MG63 (cell line): ENCODE measurements around the gene DIDO1. TPM values are rescaled to one million over a fixed set of nuclear protein-coding genes. Genes with fewer than 3 reads are reported as not detected.
"Not testable (repeated sequence)": the region's sequence is repeated elsewhere in the genome, so short reads cannot be mapped to it uniquely, and the experiment has no call there.

ENCODE experiments used
- DNase-seq: peaks from one replicate; pipeline ENCODE4 v3.0.0-alpha.2; 2020
- H3K27me3 ChIP-seq: fragments of 250-450 bp; sonication (Bioruptor Pico); 2 replicates; pipeline ENCODE4 v1.5.1; 2020; ENCODE audit warnings: mild to moderate bottlenecking, moderate library complexity
- H3K36me3 ChIP-seq: fragments of 250-450 bp; sonication (Bioruptor Pico); 2 replicates; pipeline ENCODE4 v1.5.1; 2020; ENCODE audit warnings: mild to moderate bottlenecking, moderate library complexity
- H3K4me3 ChIP-seq: fragments of 250-450 bp; sonication (Bioruptor Pico); 2 replicates; pipeline ENCODE4 v1.5.1; 2020; ENCODE audit warnings: mild to moderate bottlenecking, moderate library complexity
- H3K9me3 ChIP-seq: fragments of 250-450 bp; sonication (Bioruptor Pico); 2 replicates; pipeline ENCODE4 v1.5.1; 2020; ENCODE audit warnings: mild to moderate bottlenecking, moderate library complexity
- total RNA-seq: library from RNA; depleted of rRNA; stranded (reverse); fragments of >200 nt; shearing (Covaris generic); gene quantifications from 2 replicates; pipeline ENCODE4 v1.2.3, GENCODE V29; 2014; ENCODE audit warnings: low replicate concordance

Gene DIDO1
- total RNA-seq, 1 experiment from 2014 or later, result 21.2 TPM

DNA sequence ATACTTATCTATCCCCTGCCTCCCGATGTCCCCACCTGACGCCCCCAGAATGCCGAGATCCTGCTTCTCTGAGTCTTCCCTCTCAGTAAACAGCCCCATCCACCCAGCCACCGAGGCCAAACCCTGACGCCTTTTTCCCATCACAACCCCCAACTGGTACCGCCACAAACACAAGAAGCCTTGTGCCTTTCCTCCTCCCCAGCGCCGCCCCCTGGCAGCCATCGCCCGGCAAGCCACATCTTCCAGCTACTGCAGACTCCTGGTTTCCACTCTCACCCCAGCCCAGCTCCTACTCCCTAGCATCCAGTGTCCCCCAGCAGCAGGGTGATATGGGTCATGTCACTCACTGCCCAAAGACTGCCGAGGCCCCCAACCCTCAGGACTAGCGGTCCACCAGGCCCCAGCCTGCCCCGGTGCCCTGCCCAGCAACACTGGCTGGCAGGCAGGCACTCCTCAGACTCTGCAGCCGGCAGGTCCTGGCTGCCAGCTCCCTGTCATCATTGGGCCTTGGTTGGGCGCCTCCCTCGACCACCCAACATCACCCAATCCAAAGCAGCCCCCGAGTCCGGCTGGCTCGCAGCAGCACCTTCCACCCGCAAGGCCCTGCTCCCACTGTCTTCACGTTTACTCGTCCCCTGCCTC is 75.9 kb downstream of the DIDO1 start:
- no peaks in the 10 kb centered on the region for H3K27me3 ChIP-seq
- H3K36me3 ChIP-seq, result peaks cover 84% of the 10 kb centered on the region
- no peaks in the 10 kb centered on the region for H3K9me3 ChIP-seq
- no peak overlapping the region for H3K4me3 ChIP-seq
- DNase-seq, result no peak

DNA sequence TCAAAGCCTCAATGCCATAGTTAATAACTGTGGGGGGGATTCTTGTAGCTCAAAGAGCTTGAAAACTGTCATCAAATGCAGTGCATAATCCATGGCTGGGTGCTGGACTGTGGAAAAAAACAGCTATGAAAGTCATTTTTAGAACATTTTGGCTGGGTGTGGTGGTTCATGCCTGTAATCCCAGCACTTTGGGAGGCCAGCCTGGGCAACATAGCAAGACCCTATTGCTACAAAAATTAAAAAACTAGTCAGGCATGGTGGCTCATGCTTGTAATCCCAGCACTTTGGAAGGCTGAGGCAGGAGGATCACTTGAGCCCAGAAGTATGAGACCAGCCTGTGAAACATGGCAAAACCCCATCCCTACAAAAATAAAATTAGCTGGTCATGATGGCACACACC is 76.9 kb downstream of the DIDO1 start:
- no peak overlapping the region for H3K4me3 ChIP-seq
- no peaks in the 10 kb centered on the region for H3K27me3 ChIP-seq
- no peaks in the 10 kb centered on the region for H3K9me3 ChIP-seq
- DNase-seq, result no peak
- H3K36me3 ChIP-seq, result peaks cover 77% of the 10 kb centered on the region

DNA sequence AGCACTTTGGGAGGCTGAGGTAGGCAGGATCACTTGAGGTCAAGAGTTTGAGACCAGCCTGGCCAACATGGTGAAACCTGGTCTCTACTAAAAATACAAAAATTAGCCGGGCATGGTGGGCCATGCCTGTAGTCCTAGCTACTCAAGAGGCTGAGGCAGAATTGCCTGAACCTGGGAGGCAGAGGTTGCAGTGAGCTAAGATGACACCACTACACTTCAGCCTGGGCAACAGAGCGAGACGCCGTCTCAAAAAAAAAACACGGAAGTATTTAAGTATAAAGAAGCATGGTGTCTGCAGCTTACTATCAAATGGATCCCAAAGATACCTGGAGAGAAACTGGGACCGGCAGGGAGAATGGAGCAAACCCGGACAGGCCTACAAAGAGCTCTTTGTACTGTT is 77.4 kb downstream of the DIDO1 start:
- not testable (repeated sequence) for H3K9me3 ChIP-seq, H3K4me3 ChIP-seq, DNase-seq, H3K27me3 ChIP-seq
- peaks cover 76% of the 10 kb centered on the region for H3K36me3 ChIP-seq

DNA sequence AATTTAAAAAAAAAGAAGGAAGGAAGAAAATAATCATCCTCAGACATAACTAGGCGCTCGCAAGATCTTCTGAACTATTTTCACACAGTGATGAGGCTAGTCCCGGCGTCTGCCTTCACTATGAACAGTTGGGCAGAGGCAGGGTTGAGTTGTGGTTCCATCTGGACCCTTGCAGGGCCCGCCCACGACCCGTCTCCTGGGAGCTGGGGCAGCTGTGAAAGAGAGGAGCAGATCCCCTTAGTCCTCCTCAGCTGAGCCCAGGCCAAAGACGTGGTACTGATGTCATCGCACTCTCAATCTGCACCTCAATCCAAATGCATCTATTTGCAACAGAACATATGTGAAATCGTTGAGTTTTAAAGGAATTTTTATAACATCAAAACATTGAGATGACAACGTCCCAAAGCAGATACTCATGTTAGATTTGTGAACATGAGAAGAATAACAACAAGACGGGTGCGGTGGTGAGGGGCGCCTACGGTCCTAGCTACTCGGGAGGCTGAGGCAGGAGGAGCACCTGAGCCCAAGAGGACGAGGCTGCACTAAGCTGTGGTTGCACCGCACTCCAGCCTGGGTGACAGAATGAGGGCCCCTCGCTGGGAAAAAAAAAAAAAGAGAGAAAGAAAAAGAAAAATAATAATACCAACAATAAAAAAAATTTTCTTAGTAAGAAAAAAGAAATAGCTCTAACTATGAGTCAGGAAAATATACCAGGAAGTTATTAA is 80.0 kb downstream of the DIDO1 start:
- no peak for DNase-seq
- H3K4me3 ChIP-seq, result no peak overlapping the region
- no peaks in the 10 kb centered on the region for H3K27me3 ChIP-seq

DNA sequence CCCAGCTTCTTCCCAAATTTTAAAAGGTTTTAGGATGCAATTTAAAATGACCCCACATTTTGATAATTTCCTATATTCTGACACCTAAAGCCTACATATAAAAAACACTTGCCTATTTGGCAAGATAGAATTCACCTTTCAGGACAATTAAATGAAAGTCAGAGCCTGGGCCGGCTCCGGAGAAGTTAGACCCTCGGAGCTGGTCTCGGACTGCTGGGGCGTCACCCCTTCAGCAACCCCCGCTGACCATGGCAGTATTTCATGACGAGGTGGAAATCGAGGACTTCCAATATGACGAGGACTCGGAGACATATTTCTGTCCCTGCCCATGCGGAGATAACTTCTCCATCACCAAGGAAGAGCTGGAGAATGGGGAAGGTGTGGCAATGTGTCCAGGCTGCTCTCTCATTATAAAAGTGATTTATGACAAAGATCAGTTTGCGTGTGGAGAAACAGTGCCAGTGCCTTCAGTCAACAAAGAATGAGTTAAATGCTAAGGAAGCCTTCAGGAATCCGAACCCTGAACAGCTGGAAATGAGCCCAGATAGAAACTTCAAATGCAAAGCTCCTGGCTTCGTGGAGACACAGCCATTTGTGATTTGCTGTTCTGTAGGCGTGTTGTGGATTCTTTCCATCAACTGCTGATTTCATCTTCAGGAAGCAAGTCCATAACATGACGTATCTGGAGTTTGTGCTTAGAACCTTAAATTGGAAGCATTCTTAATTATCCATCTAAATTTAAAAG is 80.7 kb downstream of the DIDO1 start:
- peaks cover 55% of the 10 kb centered on the region for H3K36me3 ChIP-seq
- no peak for DNase-seq

More for the DNA sequence above, 80.0 kb downstream of the DIDO1 start:
- Histone ChIP-seq H3K9me3 (0 out of 2 replicates have a peak, but pooled peaks cover 2% of the 10 kb centered on the region), H3K36me3 (peaks cover 62% of the 10 kb centered on the region)

DNA sequence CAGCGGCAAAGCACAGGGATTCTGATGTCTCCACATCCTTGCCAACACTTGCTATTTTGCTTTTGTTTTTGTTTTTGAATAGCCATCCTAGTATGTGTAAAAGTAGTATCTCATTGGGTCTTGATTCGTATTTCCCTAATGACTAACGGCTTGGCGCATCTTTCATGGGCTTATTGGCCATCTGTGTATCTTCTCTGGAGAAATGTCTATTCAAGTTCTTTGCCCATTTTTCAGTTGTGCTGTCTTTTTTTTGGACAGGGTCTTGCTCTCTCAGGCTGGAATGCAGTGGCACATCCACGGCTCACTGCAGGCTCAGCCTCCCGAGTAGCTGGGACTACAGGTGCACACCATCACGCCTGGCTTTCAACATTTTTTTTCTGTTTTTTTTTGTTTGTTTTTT is 82.1 kb downstream of the DIDO1 start:
- Histone ChIP-seq H3K27me3 (no peaks in the 10 kb centered on the region), H3K36me3 (peaks cover 42% of the 10 kb centered on the region), H3K4me3 (no peak overlapping the region), H3K9me3 (0 out of 2 replicates have a peak, but pooled peaks cover 2% of the 10 kb centered on the region)
- DNase-seq, result no peak

More for the DNA sequence above, 80.7 kb downstream of the DIDO1 start:
- Histone ChIP-seq H3K9me3 (0 out of 2 replicates have a peak, but pooled peaks cover 2% of the 10 kb centered on the region), H3K4me3 (no peak overlapping the region), H3K27me3 (no peaks in the 10 kb centered on the region)

DNA sequence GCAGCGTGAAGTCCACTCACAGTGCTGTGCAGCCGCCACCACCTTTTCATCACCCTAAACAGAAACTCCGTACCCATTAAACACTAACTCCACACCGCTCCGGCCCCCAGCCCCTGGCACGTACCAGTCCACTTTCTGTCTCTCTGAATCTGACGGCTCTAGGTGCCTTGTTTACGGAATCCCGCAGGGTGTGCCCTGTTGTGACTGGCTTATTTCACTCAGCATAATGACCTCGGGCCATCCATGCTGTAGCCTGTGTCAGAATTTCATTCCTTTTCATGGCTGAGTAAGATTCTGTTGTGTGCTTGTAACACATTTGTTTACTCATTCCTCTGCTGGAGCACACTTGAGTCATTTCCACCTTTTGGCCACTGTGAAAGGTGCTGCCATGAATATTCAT is 82.6 kb downstream of the DIDO1 start:
- DNase-seq, result no peak
- no peak overlapping the region for H3K4me3 ChIP-seq
- 0 out of 2 replicates have a peak, but pooled peaks cover 2% of the 10 kb centered on the region for H3K9me3 ChIP-seq
- H3K36me3 ChIP-seq, result peaks cover 42% of the 10 kb centered on the region
- H3K27me3 ChIP-seq, result no peaks in the 10 kb centered on the region

DNA sequence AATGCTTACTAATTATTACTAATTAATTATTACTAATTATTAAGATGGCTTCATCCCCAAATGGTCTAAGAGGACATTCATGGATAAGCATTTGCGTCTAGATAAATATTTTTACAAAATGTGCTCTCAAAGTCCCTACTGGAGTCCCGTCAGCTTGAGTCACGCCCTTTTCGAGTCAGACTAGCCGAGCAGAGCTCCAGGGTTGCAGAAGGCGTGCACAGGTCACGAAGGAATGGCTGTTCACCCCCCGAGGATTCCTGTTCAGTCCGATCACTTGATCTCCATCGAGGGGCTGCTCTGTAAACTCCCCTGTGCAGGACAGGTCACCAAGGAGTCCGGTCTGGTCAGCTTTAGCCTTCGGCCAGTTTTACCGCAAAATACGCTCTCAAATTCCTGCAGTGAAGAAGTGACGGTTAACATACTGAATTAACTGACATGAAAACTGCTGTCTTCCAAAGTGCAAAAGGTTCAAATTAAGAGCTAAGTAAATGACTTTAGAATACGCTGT is 84.5 kb downstream of the DIDO1 start:
- peaks cover 26% of the 10 kb centered on the region for H3K36me3 ChIP-seq
- no peak for DNase-seq
- H3K9me3 ChIP-seq, result 0 out of 2 replicates have a peak, but pooled peaks cover 2% of the 10 kb centered on the region
- no peak overlapping the region for H3K4me3 ChIP-seq
- no peaks in the 10 kb centered on the region for H3K27me3 ChIP-seq

DNA sequence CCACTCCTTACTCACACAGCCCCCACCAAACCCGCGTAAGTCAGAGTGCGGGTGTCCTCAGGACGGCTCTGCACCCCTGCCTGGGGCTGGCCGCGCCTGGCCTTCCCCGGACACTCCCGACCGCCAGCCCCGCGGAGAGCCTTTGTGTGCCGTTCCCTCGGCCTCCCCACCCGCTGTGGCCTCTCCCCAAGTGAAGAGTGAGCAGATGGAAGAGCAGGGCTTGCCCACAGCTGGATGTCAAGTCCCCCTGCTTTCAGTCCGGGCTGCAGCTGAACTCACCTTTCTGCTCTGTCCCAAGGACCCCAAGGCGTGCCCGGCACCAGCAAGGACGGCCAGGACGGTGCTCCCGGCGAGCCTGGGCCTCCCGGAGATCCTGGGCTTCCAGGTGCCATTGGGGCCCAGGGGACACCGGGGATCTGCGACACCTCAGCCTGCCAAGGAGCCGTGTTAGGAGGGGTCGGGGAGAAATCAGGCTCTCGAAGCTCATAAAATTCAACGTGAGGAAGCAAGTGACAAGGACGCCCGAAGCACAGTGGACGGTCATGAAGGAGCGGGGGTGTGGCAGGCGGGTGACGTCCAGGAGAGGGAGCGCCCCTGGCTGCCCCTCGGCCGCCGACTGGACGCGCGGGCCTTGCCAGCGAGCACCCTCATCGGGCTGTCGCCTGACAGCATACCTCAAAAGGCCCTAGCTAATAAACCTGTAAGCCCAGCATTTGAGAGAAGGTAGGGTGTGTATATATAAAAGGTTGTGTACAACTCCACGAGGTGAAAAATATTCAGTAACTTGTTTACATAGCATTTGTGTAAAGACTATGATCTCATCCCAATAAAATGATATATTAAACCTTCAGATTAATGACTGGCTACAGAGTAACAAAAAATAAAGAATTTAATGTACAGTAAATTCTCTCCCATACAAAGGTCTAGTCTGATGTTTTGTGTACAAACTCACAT is 85.8 kb downstream of the DIDO1 start:
- DNase-seq, result no peak
- H3K4me3 ChIP-seq, result no peak overlapping the region

DNA sequence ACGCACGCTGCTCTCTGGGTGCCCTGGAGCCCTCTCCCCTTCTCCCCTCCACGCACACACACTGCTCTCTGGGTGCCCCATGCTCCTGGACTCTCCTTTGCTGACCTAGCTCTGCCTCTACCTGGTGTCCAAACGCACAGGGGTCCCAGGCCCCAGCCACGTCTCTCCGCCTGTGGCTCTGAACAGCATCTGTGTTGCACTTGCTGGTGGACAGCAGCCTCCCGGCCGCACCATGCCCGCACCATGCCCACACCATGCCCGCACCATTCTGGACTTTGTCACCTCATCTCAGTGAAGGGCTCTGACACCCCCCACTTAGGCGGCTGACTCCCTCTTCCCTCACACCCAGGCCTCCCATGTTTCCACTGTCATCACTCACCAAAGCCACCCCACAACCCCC is 86.5 kb downstream of the DIDO1 start:
- peaks cover 10% of the 10 kb centered on the region; the same call in 1 of the 2 replicates for H3K36me3 ChIP-seq
- no peak for DNase-seq
- H3K27me3 ChIP-seq, result no peaks in the 10 kb centered on the region
- no peak overlapping the region for H3K4me3 ChIP-seq
- 0 out of 2 replicates have a peak, but pooled peaks cover 2% of the 10 kb centered on the region for H3K9me3 ChIP-seq

More for the DNA sequence above, 85.8 kb downstream of the DIDO1 start:
- H3K36me3 ChIP-seq, result peaks cover 14% of the 10 kb centered on the region
- 0 out of 2 replicates have a peak, but pooled peaks cover 2% of the 10 kb centered on the region for H3K9me3 ChIP-seq
- H3K27me3 ChIP-seq, result no peaks in the 10 kb centered on the region

DNA sequence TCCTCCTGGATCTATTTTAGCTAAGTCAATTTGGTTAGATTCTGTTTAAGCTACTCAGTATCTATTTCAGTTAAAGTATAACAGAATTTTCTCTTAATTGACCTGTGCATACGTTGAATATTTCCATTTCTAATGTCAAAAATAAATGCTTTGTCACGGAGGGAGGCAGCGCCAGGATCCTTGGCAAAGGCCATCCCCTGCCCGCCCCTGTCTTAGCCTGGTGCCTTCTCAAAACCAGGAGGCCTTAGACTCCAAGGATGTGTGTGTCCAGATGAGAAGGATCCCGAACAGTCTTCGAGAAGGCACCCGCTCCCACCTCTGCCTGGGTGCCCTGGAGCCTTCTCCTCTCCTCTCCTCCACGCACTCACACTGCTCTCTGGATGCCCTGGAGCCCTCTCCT is 87.0 kb downstream of the DIDO1 start:
- DNase-seq, result no peak
- no peaks in the 10 kb centered on the region for H3K27me3 ChIP-seq
- 0 out of 2 replicates have a peak, but pooled peaks cover 2% of the 10 kb centered on the region for H3K9me3 ChIP-seq
- no peak overlapping the region for H3K4me3 ChIP-seq
- peaks cover 10% of the 10 kb centered on the region; the same call in 1 of the 2 replicates for H3K36me3 ChIP-seq

DNA sequence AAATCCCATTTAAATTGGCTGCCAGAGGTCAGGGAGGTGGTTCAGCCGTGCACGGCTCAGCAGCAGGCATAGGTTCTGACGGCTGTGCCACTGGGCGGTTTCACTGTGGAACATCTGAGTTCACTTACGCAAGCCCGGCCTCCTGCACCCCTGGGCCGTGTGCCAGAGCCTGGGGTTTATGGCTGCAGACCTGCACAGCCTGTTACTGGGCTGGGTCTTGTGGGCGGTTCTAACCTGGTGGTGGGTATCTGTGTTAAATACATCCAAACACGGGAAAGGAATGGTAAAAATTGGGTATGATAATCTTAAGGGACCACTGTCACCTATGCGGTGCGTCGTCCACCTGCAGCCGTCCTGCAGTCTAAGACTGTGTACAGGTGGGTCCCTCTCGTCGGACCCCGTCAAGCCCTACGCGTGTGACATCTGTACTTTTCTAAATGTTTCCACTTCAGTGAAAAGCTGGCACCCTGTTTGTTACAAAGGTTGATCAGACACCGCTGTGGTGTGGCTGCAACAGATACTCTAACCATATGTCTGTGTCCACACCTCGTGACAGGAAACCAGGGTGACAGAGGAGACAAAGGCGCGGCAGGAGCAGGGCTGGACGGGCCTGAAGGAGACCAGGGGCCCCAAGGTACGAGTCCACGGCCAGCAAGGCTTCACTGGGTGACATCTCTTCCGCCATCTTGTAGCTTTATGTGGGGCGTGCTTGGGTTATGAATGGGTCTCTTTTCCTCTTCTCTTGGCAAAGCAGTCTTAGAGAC is 88.0 kb downstream of the DIDO1 start:
- no peaks in the 10 kb centered on the region for H3K27me3 ChIP-seq
- H3K36me3 ChIP-seq, result peaks cover 4% of the 10 kb centered on the region; the same call in 1 of the 2 replicates
- DNase-seq, result no peak
- H3K9me3 ChIP-seq, result no peaks in the 10 kb centered on the region
- no peak overlapping the region for H3K4me3 ChIP-seq

DNA sequence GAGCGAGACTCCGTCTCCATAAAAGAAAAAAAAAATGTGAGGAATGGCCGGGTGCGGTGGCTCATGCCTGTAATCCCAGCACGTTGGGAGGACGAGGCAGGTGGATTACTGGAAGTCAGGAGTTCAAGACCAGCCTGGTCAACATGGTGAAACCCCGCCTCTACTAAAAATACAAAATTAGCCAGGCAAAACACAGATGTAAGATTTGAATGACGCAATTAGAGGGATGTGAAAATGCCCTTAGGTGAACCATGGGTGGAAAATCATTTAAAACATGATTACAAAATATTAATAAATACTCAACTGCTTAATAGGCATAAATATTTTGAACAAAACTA is 88.5 kb downstream of the DIDO1 start:
- no peaks in the 10 kb centered on the region for H3K27me3 ChIP-seq
- H3K4me3 ChIP-seq, result no peak overlapping the region
- no peak for DNase-seq

DNA sequence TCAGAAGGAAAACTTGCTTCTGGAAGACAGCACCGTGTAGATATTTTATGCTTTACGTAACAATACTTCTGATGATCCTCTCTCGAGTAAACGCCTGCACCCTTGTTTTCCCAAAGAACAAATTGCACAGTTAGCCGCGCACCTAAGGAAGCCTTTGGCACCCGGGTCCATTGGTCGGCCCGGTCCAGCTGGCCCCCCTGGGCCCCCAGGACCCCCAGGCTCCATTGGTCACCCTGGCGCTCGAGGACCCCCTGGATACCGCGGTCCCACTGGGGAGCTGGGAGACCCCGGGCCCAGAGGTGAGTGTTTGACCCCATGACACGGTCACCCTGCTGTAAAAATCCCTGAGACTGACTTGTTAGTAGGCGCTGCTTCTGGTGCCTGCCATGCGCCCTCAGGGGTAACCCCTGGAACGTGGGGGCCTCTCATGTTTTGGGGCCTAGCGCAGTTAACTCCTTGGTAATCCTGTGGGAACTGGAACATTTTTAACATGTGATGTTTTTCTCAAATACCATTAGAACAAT is 89.3 kb downstream of the DIDO1 start:
- no peak overlapping the region for H3K4me3 ChIP-seq
- no peak for DNase-seq
- H3K27me3 ChIP-seq, result no peaks in the 10 kb centered on the region
- no peaks in the 10 kb centered on the region for H3K9me3 ChIP-seq
- H3K36me3 ChIP-seq, result no peaks in the 10 kb centered on the region; the same call in 1 of the 2 replicates

More for the DNA sequence above, 88.5 kb downstream of the DIDO1 start:
- no peaks in the 10 kb centered on the region for H3K9me3 ChIP-seq
- peaks cover under 1% of the 10 kb centered on the region; the same call in 1 of the 2 replicates for H3K36me3 ChIP-seq
